Endothelial cell of umbilical vein (primary cell): ENCODE measurements around the gene COA3. TPM values are rescaled to one million over a fixed set of nuclear protein-coding genes. Genes with fewer than 3 reads are reported as not detected.

Experiments
- BruUV-seq: library from RNA; stranded (reverse); fragments of 400-500 nt; replicated peaks from 2 replicates; lab custom pipeline; 2021; lab: Mats Ljungman, UMichigan
- CTCF ChIA-PET: fragments of 300-600, 350-600 bp; sonication (Branson Sonifier 250); formaldehyde crosslinking; loops from one replicate; lab custom pipeline; 2021; ENCODE audit warnings: antibody characterized with exemption, inconsistent platforms; lab: Charles Lee
- POLR2A ChIA-PET: fragments of 300-600, 350-600 bp; sonication (Branson Sonifier 250); formaldehyde crosslinking; loops from one replicate; lab custom pipeline; 2021; ENCODE audit warnings: antibody characterized with exemption, inconsistent platforms; lab: Charles Lee
- DNase-seq: peaks from one replicate; pipeline ENCODE4 v3.0.0-alpha.2; 2011; ENCODE audit warnings: low read depth, low spot score
- FAIRE-seq: peaks from 2 replicates; lab custom pipeline; 2011; peaks lifted over from hg19 to GRCh38; lab: Jason Lieb, UNC
- H2AFZ ChIP-seq: 2 replicates; pipeline ENCODE4 v1.6.0; 2012; ENCODE audit warnings: low read depth, low read length, control low read depth, inconsistent platforms
- H3K27ac ChIP-seq: 2 replicates; pipeline ENCODE4 v1.5.1; 2011; ENCODE audit warnings: low read depth, mild to moderate bottlenecking, control low read depth, low read length, moderate library complexity; ENCODE audit not compliant: insufficient read depth
- H3K27me3 ChIP-seq, 2 experiments: 2 replicates each; pipeline versions ENCODE4 v1.6.0 to v1.6.1; 2011; ENCODE audit warnings: low read length in 2 of 2, mixed read lengths in 1 of 2; ENCODE audit not compliant: control insufficient read depth in 2 of 2, insufficient read depth in 2 of 2
- H3K36me3 ChIP-seq, 2 experiments: 2 replicates in 1 of 2; 3 replicates in 1 of 2; pipeline ENCODE4 v1.5.1; 2011; ENCODE audit warnings: low read length in 2 of 2, mild to moderate bottlenecking in 1 of 2, moderate library complexity in 1 of 2; ENCODE audit not compliant: control insufficient read depth in 2 of 2, insufficient read depth in 2 of 2; ENCODE audit errors: extremely low read depth in 1 of 2
- H3K4me1 ChIP-seq: 3 replicates; pipeline ENCODE4 v1.5.1; 2011; ENCODE audit warnings: mild to moderate bottlenecking, low read length; ENCODE audit not compliant: control insufficient read depth, insufficient read depth; ENCODE audit errors: extremely low read depth
- H3K4me2 ChIP-seq: 2 replicates; pipeline ENCODE4 v1.6.1; 2011; ENCODE audit warnings: low read length, control low read depth, mixed read lengths; ENCODE audit not compliant: insufficient read depth
- H3K4me3 ChIP-seq, 3 experiments: fragments of 200-600 bp in 1 of 3; sonication (generic), shearing (Covaris generic) in 1 of 3; replicated peaks in 1 of 3; 2 replicates each; pipeline ENCODE4 v1.5.1; 2011 to 2016; ENCODE audit warnings: control low read depth in 3 of 3, low read length in 3 of 3, mild to moderate bottlenecking in 2 of 3, inconsistent platforms in 1 of 3, low read depth in 1 of 3, moderate library complexity in 1 of 3; ENCODE audit not compliant: insufficient read depth in 1 of 3
- H3K79me2 ChIP-seq: 2 replicates; pipeline ENCODE4 v1.6.0; 2012; ENCODE audit warnings: low read length, inconsistent platforms; ENCODE audit not compliant: control insufficient read depth, insufficient read depth
- H3K9ac ChIP-seq: replicated peaks from 2 replicates; pipeline ENCODE3; 2011; ENCODE audit warnings: low read length, control low read depth; ENCODE audit not compliant: insufficient read depth; ENCODE audit errors: extremely low read depth
- H3K9me1 ChIP-seq: replicated peaks from 3 replicates; pipeline ENCODE4 v1.6.0; 2011; ENCODE audit warnings: mild to moderate bottlenecking, low read length; ENCODE audit not compliant: control insufficient read depth, insufficient read depth; ENCODE audit errors: extremely low read depth
- H3K9me3 ChIP-seq: replicated peaks from 2 replicates; pipeline ENCODE4 v1.5.1; 2012; ENCODE audit warnings: low read length, inconsistent platforms; ENCODE audit not compliant: control insufficient read depth, insufficient read depth
- H4K20me1 ChIP-seq: replicated peaks from 2 replicates; pipeline ENCODE3; 2011; ENCODE audit warnings: mild to moderate bottlenecking, low read length; ENCODE audit not compliant: control insufficient read depth, insufficient read depth; ENCODE audit errors: extremely low read depth
- FOS ChIP-seq: IDR thresholded peaks from 2 replicates; pipeline ENCODE4 v1.6.1; 2011; ENCODE audit warnings: mild to moderate bottlenecking, low read length, moderate library complexity, borderline replicate concordance; ENCODE audit not compliant: insufficient read depth
- POLR2A ChIP-seq: IDR thresholded peaks from 2 replicates; pipeline ENCODE4 v1.6.1; 2012; ENCODE audit warnings: low read depth, mild to moderate bottlenecking, control low read depth, low read length
- POLR2AphosphoS5 ChIP-seq: IDR thresholded peaks from 2 replicates; pipeline ENCODE4 v1.6.1; 2012; ENCODE audit warnings: low read depth, mild to moderate bottlenecking, control low read depth, low read length, moderate library complexity; ENCODE audit not compliant: insufficient read depth
- dilution Hi-C: fragments of 300-500 bp; cut with MboI; formaldehyde crosslinking; loops from one replicate; pipeline ENCODE4 v1.15.0; 2019; ENCODE audit warnings: low sequenced_read_pairs; ENCODE audit not compliant: extremely low pct_ligation_motif_present
- intact Hi-C: fragments of 100-400 bp; cut with micrococcal nuclease; formaldehyde crosslinking; loops from one replicate; pipeline ENCODE4 v1.10.0; 2022
- polyA plus RNA-seq, 4 experiments: library from polyadenylated mRNA; depleted of rRNA in 3 of 4; stranded (reverse) in 3 of 4; unstranded in 1 of 4; fragments of >200 nt; gene quantifications; 2 replicates each; pipeline versions ENCODE4 v1.2.1 to v1.2.3, GENCODE V29; 2011 to 2012; ENCODE audit warnings: missing spikeins in 1 of 4
- total RNA-seq: library from RNA; stranded (reverse); gene quantifications from 2 replicates; pipeline ENCODE4 v1.2.3, GENCODE V29; 2021
- TF ChIP-seq, protein P1 (sequence below), 2 donors: IDR thresholded peaks; 1 replicate in 1 of 2; 2 replicates in 1 of 2; pipeline ENCODE4 v1.5.1; 2011; ENCODE audit warnings: low read length in 2 of 2, mild to moderate bottlenecking in 2 of 2, moderate library complexity in 2 of 2, control low read depth in 1 of 2, inconsistent platforms in 1 of 2, low read depth in 1 of 2; ENCODE audit not compliant: insufficient read depth in 1 of 2; ENCODE audit errors: extremely low read depth in 1 of 2

The COA3 gene
- total and polyA plus RNA-seq, 2 donors (not counting 3 experiments of a cell fraction or from before 2014, with no cell fraction given), result 56.6 to 126 TPM

DNA sequence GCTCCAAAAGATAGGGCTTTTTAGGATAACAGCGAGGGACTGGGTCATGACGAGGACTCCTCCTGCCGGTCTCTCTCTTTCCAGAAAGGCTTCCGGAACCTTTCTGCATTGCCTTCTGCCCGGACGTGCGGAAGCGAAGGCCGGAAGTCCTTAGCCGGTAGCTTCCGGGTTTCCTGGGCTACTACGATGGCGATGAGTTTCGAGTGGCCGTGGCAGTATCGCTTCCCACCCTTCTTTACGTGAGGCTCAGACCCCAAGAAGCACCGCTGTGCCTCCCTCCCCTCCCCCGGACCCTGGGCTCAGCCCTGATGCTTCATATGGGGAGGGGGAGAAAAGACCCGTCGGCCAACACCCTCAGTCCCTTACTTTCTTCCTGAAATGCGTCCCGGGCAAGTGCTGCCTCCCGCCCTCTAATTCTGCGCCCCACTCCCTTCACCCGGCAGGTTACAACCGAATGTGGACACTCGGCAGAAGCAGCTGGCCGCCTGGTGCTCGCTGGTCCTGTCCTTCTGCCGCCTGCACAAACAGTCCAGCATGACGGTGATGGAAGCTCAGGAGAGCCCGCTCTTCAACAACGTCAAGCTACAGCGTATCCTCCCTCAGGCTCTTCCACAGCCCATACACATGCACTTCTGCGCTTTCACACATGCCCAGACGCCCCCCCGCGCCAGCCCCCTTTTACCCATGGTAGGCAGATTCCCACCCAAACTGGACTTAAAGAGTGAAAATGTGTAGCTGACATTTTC lies 25.0 kb downstream of the COA3 start, which contains the start of gene VPS25:
TSS of gene VPS25 (plus strand) at position 160 of the 746 bp plus-strand sequence. CDS start at position 187, 27 bp downstream.
- Histone ChIP-seq H3K4me3 (peak within 1 kb of the TSS; percentile 15 to 71 (median 68)), H2AFZ (peak within 1 kb of the TSS; percentile 27), H4K20me1 (no peaks in the 10 kb centered on the region), H3K4me1 (peaks cover 26% of the 10 kb centered on the region), H3K4me2 (peak within 1 kb of the TSS; percentile 25), H3K27me3 (no peaks in the 10 kb centered on the region), H3K9me3 (no peaks in the 10 kb centered on the region), H3K27ac (peak within 1 kb of the TSS; percentile 73), H3K9ac (peak within 1 kb of the TSS; percentile 67), H3K79me2 (no peaks in the 10 kb centered on the region), H3K9me1 (no peaks in the 10 kb centered on the region), H3K36me3 (no peaks in the 10 kb centered on the region)
- ChIA-PET POLR2A (interaction anchor here (1.1 to 1.5 kb wide), 3 partner anchors 10 to 13 kb away, joined by 3 to 6 read pairs (median 4); partner anchors contain the start of gene RAMP2), CTCF (interaction anchor here (0.7 to 4.8 kb wide), 14 partner anchors 9 to 224 kb away, joined by 3 to 53 read pairs (median 4); partner anchors contain the start of genes BECN1, CNTD1, COA3 and PSMC3IP)
- intact Hi-C loops, result loop anchor here (1.0 to 2.0 kb wide), 3 partner anchors 10 to 53 kb away; partner anchors contain the start of genes CNTD1 and COA3
- FAIRE-seq, result peak; percentile 90
- dilution Hi-C loops, result no loop called here
- TSS peak; percentile 75 for BruUV-seq
- TF ChIP-seq FOS (no peak), POLR2AphosphoS5 (peak; percentile 84), POLR2A (peak; percentile 93)
- TF ChIP-seq, protein P1, sequence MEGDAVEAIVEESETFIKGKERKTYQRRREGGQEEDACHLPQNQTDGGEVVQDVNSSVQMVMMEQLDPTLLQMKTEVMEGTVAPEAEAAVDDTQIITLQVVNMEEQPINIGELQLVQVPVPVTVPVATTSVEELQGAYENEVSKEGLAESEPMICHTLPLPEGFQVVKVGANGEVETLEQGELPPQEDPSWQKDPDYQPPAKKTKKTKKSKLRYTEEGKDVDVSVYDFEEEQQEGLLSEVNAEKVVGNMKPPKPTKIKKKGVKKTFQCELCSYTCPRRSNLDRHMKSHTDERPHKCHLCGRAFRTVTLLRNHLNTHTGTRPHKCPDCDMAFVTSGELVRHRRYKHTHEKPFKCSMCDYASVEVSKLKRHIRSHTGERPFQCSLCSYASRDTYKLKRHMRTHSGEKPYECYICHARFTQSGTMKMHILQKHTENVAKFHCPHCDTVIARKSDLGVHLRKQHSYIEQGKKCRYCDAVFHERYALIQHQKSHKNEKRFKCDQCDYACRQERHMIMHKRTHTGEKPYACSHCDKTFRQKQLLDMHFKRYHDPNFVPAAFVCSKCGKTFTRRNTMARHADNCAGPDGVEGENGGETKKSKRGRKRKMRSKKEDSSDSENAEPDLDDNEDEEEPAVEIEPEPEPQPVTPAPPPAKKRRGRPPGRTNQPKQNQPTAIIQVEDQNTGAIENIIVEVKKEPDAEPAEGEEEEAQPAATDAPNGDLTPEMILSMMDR (IDR thresholded peaks at IDR 0.05; ENCODE audit: extremely low read depth in 1 of 2, insufficient read depth in 1 of 2, low read depth in 1 of 2, low read length in 2 of 2), result peak in 1 of 2 donors; percentile 3
- DNase-seq, result peak; percentile 61
